HG02571 (cell line): ENCODE results near the gene AGMO.
"Not testable (repeated sequence)": the region's sequence is repeated elsewhere in the genome, so short reads cannot be mapped to it uniquely, and the experiment has no call there.

Source experiments
- ATAC-seq: cut with Tn5 transposase; IDR thresholded peaks from one replicate; pipeline ENCODE4 v1.9.1; 2021; ENCODE audit warnings: mild to moderate bottlenecking, moderate library complexity; ENCODE audit not compliant: unreplicated experiment

The AGMO gene

DNA sequence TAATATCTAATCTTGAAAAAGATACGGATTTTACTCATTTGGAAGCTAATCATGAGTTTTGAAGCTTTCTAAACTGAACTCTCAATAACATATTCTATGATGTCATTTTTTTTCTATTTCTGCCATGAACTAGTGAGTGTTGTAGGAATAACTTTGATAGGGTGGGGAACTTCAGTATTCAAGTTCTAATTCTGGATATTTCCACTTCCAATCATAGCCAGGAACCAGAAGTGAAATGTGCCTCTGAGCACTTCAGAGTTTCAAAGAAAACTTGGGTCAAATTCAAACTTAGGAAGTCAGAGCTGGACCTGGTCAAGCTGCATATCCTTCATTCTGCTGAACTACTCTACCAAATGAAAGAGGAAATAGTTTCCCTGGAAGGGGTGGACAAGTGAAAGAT is 847 bp downstream of the AGMO start:
- ATAC-seq = no peak

DNA sequence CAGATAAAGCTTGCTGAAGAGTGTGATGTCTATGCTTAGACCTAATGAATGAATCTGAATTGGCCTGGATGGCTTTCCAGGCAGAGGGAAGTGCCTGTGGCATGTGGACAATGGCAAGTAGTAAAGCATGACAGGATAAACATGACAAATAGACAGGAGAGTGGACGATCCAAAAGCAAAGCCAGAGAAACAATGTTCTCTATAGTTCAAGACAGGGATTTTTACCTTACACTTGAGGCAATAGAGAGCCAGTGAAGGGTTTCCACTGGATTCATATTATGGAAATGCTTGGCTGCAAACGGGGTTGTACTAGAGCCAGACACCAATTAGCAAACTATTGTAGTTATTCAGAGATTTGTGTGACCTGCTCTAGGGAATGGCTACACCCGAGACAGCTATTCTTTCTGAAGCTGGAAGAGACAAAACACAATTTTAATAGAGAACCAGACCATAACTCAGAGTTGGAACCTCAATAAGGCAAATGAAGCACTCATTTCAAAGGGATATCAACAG is 2.3 kb downstream of the AGMO start:
- ATAC-seq = no peak

DNA sequence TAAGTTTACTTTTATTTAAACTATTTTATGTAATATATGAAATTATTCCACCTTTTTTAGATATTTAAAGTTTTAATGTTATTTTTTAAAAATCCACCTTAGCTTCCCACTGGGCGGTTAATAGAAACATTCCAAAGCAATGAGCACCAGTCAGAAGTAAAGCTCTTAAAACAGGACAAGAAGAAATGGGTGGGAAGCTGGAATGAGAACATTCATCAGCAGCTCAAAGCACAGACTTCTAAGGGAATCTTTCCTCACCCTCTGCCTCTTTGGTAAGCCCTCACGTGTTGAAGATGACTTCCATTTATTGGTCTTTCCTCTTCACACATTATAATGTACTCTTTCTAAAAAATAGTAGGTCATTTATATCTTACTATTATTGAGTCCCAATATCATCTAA is 3.1 kb downstream of the AGMO start:
- no peak for ATAC-seq

DNA sequence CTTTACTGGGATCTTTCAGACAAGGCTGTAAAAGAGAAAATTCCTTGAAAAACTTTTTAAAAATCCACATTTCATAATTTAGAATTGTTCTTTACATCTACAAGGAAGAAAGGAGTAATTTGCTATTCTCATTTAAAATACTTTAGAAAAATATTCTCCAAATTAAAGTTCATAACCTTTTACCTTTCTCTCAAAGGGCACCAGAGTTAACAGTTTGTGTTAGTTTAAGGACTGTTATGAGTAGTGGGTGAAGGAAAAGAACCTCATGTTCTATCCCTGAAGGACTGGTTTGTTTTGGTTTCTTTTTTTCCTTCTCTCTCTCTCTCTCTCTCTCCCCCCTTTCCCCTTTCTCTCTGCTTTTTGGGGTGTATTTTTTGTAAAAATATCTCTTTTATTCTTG is 4.1 kb downstream of the AGMO start:
- no peak for ATAC-seq

DNA sequence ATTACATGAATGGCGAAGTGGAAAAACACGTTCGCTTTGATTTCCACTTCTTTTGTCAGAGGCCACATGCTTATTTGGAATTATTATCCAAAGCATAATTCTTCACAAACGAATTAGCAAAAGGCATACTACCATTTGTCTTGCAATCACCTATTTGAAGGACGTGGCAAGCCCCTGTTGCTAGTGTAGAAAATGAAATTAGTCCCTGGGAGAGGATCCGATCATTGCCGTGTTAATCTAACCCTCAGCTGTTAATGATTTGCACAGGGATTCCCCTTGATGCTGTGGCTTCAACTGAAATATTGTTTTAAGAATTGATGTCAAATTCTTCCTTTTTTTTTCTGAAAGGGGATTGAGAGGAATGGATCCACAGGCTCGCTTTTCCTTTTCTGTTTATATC is 4.6 kb downstream of the AGMO start:
- ATAC-seq = no peak

DNA sequence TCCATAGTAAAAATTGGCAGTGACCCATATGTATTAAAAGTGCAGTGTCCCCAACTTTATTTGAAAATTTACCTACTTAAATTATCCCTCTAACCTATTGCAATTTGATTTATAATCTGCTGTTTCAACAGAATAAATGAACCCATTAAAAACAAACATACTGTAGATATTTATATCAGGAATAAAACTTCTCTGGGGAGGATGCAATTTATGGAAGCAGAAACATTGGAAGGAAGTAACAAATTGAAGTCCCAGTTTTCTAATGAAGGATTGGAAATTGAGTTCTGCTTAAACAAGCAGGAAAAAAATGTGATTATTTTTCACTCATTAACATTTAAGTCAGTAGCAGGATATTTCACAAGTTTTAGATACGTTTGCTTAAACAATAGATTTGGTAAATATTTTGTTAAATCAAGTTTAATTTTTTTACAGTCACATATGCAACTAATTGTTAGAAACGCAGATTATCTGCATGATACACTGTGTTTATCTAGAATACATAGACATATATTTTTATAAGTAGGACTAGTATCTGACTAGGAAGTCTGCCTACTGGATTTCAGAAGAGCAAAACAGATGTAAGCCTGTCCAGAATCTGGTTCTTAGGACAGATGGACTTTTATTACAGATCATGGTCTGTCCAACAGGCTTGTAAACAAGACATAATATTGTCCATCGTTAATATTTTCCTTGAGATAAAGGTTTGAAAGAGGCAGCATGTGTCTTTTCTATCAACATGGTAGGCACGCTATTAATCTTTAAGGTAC is 5.3 kb downstream of the AGMO start:
- ATAC-seq = no peak

DNA sequence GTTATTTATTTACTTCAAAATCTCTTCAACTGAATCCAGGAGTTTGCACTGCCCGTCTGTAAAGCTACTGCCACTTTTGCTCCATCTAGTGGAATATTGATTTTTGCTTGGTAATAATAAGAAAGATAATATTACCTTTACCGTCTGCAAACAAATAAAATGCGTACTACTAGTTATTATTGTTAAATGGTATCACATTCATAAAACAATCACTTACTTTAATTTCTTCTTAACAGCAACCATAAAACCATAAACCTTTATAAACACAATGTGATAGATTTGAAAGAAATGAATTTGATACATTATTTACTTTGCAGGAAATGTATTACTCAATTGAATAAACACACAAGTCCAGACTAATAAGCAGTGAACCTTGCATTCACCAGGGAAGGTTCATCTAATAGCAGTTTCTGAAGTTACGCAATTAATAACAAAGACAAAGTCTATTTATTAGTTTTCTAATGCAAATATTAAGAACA is 6.4 kb downstream of the AGMO start:
- ATAC-seq = no peak

DNA sequence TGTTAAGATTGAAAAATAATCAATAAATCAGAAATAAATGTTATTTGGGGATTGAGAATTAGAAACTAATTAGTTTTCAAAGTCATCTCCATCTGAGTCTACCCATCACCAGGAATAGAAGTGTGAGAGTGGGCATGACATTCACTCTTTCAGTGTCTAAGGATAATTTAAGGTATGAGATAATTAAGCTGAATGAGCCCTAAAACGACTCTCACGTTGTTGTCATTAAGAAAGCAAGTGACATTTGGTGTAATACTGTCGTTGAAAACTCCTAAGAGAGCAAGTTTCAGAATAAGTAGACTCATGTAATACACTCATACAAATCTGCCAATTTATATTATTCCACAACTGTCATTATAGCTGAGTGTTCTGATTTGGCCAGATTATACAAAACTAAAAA is 7.1 kb downstream of the AGMO start:
- no peak for ATAC-seq

DNA sequence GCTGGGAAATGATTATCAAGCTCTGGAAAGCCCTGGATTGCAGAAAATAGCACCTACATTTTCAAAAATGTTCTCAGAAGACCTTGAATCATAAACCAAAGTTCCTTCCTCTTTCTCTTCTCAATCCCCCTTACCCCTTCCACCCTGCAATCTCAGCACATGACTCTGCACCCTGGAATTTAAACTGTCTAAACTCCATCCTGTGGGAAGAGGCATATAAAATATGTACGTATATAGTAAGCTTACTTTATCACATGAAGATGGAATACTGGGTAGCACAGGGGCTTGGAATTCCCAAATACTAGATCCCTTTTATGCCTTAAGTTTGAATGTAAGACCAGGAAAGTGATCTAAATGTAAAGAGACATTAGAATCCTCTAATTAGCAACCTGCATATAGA is 7.7 kb downstream of the AGMO start:
- ATAC-seq = no peak

DNA sequence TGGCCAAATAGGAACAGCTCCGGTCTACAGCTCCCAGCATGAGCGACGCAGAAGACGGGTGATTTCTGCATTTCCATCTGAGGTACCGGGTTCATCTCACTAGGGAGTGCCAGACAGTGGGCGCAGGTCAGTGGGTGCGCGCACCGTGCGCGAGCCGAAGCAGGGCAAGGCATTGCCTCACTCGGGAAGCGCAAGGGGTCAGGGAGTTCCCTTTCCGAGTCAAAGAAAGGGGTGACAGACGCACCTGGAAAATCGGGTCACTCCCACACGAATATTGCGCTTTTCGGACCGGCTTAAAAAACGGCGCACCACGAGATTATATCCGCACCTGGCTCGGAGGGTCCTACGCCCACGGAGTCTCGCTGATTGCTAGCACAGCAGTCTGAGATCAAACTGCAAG is 14.5 kb downstream of the AGMO start:
- not testable (repeated sequence) for ATAC-seq

DNA sequence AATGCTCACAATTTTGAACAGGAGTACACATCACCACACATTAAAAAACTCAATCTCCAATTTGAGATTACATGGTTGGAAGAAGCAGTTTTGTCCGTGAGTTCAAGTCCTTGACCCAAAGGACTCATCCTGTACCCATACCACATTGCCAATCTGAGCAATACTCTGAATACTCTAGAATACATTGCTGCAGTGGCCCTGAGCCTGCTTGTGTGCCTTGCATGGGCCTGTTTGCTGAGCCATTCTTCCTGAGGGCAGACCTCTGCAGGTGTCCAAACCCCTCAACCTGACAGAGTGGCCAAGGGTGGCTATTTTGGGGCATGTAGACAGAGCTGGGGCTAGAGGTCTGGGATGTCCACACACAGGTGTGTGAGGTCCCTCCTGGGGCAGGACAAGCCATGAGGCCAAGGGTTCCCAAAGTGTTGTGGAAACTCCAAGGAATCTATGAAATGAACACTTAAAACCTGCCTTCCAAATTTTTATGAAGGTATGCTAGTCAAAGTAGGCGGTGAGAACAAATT is 15.5 kb downstream of the AGMO start:
- ATAC-seq = no peak

DNA sequence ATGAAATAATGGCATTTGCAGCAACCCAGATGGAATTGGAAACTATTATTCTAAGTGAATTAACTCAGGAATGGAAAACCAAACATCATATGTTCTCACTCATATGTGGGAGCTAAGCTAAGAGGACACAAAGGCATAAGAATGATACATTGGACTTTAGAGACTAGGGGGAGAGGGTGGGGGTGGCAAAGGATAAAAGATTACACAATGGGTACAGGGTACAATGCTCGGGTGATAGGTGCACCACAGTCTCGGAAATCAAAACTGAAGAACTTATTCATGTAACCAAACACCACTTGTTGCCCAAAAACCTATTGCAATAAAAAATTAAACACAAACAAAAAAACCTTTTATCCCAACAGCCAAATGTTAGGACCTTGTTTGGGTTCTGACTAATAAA is 17.8 kb downstream of the AGMO start:
- no peak for ATAC-seq

DNA sequence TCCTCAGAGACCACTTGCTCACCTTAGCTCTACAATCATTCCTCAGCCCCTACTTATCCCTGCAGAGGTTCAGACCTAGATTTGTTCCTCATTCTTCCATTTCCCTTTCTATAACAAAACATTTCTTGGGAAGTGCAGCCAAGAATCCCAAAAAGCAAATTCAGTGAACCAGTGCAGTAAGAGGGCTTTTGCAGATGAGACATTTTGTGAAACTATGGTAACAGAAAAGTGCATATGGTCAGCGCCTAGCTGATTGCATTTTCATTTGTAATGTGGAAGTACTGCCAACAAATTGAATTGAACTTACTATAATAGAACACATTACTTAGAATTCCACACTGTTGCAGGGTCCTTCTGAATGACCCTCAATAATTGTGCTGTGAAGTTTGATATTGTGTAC is 18.6 kb downstream of the AGMO start:
- ATAC-seq = no peak

DNA sequence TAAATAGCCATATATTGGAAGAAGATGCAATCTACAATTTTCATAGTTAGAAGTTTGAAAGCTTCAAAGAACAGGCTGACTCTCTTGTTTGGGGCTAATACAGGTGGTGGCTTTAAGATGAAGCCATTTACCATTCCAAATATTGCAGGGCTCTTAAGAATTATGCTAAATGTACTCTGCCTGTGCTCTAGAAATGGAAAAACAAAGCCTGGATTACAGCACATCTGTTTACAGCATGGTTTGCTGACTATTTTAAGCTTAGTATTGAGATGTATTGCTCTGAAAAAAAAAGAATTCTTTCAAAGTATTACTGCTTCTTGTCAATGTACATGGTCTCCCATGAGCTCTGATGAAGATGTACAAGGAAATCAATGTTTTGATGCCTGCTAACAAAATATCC is 34.2 kb downstream of the AGMO start:
- ATAC-seq = no peak

DNA sequence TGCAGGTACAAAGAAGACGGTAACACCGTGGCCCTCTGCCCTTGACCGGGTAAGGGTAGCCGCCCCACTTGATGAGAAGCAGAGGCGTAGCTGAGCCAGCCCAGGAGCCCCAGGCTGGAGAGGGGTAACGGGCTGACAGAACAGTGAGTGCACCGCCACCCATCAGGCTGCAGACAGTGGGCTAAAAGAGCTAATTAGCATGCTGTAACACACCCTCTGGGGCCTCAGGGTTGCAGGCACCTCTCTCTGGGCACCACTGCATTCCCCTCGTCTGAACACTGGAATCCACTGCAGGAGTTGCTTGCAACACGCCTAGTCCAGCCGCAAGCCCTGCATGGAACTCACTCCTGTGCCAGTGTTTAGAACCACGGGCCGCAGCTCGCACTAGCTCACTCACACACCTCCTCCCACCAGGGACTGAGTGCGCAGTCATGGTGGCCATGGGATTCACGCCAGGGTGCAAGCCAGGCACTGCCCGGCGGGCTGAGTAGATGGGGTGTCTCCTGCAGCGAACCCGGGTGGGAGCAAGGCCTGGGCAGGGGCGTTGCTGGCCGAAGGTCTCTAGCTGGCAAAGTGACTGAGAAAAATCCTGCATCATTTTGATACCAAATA is 36.1 kb downstream of the AGMO start:
- ATAC-seq = no peak

DNA sequence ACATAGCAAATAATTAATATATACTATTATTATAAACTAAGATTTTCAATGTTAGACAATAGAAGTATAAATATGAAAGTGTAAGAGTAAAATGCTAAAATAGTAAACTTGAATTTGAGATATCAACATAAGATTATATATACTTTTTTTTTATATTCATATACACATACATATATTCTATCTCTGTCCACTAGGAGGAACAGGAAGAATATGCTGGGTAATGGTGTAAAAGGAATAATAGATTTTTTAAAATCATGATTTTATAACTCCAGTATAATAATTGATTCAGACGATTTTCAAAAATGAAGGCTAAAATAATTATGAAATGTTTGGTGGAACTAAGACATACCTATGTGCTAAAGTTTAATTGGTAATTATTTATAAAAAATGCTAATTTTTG is 37.7 kb downstream of the AGMO start:
- no peak for ATAC-seq

DNA sequence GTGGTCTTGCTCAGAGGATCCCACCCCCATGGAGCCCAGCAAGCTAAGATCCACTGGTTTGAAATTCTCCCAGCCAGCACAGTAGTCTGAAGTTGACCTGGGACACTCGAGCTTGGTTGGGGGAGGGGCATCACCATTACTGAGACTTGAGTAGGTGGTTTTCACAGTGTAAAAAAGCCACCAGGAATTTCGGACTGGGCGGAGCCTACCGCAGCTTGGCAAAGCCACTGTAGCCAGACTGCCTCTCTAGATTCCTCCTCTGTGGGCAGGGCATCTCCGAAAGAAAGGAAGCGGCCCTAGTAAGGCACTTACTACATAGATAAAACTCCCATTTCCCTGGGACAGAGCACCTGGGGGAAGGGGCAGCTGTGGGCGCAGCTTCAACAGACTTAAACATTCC is 44.0 kb downstream of the AGMO start:
- not testable (repeated sequence) for ATAC-seq

DNA sequence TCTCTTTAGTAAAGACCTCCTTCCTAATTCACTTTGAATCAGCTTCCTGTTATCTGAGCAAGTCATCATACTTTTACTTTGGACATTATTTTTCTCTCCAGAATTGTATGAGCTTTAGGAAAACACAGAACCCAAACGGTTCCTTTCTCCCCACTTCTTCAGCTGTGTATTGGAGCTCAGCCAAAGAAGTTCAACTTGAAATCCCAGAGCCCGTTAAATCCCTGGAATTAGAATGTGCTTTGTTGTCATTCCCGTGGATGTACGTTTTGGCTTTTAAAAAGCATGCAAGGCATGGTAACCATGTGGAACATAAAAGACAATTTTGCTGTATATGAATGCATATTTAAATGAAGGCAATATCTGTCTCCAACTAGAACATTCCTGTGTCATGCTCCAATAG is 46.6 kb downstream of the AGMO start:
- no peak for ATAC-seq

DNA sequence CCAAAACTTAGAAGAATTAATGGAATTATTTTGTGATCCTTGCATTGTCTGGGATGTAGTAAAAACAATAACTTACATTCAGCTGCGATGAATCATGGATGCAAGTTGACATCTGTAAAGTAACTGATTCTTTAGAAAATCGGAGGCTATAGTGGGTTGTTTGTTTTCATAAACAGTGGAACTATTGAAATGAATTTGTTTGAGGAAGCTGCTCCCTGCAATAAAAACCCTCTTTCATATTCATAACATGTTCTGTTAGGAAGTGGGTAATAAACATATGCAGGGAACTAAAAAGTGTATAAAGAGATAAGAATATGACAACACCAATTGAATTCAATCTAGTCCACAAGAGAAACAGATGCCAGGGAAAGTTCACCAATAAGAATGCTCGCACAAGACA is 53.6 kb downstream of the AGMO start:
- ATAC-seq = no peak

DNA sequence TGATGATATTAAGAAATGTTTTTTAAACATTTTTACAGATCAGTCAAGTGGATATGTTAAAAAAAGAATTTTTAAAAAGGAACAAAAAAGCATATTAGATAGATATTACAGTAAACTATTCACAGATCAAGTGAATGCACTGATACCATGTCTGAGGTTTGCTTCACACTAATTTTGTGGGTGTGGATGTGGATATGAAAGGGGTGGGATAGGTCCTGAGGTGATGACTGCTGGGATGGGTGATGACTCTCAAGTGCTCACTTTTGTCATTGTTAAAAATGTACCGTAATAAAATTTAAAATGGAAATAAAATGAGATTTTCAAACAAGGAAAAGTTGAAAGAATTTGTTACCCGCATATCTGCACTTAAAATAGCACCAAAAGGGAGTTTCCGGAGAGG is 54.1 kb downstream of the AGMO start:
- no peak for ATAC-seq

DNA sequence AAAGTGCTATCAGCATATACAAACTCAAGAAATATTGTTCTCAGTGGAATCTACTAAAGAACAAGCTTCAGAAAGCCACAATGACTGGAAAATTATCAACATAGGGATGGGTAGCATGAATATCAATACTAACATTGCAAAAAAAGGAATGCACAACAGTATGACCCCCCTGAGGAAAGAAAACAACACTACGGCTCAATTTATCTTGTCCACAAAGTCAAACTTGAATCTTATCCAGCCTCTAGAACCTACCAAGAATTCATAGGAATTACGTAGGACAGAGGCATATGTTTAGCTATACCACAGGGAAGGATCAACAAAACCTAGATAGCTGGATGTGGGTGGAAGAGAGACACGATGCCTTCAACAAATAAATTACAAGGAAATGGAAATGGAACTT is 54.6 kb downstream of the AGMO start:
- no peak for ATAC-seq

DNA sequence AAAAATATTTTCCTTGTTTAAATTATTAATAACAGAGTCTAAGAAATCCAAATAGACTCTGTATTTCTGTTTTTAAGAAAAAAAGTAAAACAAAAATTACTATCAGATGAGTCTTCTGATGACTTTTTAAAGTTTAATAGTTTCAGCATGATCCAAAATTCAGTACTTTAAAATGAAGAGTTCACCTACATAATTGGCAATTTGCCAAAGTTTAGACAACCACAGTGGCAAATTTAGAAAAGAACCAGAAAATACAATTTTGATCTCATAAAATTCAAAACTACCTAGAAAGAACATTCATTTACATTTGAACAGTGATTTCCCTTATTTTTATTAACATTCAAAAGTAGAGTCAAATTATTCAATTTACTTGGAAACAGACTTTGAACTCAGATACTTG is 56.1 kb downstream of the AGMO start:
- no peak for ATAC-seq
